GM19438 (cell line): ENCODE measurements around the gene IL13.

ENCODE experiments used
- ATAC-seq: cut with Tn5 transposase; IDR thresholded peaks from one replicate; pipeline ENCODE4 v1.9.1; 2021; ENCODE audit warnings: low read depth; ENCODE audit not compliant: unreplicated experiment

Gene IL13

DNA sequence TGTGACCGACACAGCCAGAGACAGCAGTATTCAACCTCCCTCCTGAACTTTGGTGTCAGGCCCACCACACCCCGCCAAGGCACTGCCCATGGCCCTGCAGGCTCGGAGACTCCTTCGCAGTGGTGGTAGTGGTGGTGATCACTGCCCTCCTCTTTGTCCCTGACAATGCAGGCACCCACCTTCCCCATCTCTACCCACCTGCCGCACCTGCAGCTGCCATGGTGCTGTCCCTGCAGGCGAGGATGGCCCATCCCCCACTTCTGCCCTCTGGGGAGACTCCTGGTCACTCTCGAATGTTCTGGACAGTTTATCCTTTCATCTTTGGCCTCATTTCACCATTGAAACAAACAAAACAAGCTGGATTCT lies 11.5 kb downstream of the IL13 start:
- no peak for ATAC-seq

DNA sequence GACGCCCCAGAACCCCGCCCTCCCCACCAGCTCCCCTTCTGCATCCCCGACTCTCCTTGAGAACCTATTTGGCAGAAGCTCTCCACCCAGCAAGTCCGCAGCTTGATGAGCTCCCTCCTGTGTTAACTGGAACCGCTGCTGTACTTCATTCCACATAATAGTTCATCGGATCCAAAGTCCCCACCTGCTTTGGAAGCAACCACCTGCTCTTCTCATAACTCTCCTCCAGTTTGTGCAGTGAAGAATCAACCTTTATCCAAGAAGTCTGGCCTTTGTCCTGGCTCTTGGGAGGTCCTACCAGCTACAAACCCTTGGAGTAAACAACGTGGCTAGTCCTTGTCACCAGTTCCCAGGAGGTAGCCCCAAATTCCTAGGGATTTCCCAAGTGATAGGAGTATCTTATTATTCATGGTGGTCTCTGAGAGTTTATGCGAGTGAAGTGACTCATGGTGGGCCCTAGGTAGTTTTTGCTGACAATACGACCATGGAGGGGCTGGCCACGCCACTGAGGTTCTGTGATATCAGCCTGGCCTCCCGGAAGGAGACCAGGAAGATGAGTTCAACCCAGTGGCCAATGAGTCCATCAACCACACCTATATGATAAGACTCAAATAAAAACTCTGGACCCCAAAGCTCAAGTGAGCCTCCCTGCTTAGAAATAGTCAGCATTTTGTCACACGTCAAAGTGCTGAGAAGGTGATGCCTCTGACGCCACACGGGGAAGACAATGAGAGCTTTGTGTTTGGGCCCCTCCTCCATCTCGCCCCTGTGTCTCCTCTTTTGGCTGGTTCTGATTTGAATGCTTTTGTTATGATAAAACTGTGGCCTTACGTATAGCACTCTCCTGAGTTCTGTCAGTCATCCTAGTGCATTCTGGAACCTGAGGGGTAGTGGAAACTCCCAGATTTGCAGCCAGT lies 12.3 kb downstream of the IL13 start:
- no peak for ATAC-seq

DNA sequence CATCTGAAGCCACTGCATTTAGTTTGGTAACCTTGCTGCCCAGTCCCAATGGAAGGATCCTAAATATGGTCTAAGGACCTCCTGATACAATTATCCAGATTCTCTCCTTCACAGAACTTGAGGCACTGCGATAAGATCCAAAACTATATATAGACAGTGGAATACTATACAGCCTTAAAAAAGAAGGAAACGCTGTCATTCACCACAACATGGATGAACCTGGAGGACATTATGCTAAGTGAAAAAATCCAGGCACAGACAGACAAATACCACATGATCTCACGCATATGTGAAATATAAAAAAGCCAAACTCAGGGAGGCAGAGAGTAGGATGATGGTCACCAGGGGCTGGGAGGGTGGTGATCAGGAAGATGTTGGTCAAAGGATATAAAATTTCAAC lies 13.0 kb downstream of the IL13 start:
- ATAC-seq = no peak

DNA sequence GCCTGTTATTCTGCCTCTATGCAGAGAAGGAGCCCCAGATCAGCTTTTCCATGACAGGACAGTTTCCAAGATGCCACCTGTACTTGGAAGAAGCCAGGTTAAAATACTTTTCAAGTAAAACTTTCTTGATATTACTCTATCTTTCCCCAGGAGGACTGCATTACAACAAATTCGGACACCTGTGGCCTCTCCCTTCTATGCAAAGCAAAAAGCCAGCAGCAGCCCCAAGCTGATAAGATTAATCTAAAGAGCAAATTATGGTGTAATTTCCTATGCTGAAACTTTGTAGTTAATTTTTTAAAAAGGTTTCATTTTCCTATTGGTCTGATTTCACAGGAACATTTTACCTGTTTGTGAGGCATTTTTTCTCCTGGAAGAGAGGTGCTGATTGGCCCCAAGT lies 15.5 kb downstream of the IL13 start:
- ATAC-seq = no peak

DNA sequence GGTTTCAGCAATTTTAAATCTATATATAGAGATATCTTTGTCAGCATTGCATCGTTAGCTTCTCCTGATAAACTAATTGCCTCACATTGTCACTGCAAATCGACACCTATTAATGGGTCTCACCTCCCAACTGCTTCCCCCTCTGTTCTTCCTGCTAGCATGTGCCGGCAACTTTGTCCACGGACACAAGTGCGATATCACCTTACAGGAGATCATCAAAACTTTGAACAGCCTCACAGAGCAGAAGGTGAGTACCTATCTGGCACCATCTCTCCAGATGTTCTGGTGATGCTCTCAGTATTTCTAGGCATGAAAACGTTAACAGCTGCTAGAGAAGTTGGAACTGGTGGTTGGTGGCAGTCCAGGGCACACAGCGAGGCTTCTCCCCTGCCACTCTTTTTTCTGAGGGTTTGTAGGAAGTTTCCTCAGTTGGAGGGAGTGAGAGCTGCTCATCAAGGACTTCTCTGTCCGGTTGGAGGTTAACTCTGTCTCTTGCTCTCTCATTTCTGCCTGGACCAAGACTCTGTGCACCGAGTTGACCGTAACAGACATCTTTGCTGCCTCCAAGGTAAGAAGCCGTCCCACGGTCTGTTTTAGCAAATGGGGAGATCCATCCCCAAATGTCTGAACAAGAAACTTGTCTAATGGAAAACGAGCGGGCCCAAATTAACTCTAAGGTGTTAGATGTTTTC lies 16.1 kb downstream of the IL13 start, which contains the start of gene IL4:
Gene IL4 (plus strand): TSS at position 51 of the 692 bp plus-strand sequence. CDS start 62 bp downstream, at position 113.
- no peak for ATAC-seq

DNA sequence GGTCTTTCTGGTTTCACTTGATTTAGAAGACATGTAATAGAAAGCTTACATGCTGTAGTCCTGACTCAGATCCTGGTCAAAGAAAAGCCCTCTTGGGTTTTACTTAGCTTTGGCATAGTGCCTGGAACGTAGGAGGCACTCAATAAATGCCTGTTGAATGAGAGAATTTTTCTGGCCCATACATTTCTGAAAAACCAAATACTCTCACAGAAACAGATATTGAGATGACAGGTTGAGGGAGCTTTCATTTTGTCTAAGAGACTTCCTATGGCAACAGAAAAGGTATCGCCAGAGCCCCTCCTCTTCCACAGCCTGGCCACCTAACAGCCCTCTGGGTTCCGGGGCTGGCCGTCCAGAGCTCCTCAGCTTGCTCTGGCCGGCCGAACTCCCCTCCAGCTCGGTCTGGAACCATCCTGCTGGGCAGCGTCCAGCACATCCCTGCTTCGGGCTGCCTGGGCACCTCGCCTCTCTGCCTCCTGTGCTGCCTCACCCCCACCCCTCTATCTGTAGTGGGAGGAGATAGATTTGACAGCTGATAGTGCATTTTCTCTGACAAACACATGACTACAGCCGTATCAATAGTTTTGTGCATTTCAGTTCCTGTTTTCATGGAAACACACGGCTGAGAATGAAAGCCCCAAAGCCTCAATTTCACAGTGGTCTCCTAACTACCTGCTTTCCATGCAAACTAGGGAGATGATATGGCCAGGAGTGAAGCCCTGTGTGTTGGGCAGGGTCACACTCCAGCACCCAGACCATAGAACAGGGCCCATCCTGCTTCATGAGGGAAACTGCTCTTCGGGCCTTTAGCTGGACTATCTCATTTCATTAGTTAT lies 16.9 kb downstream of the IL13 start:
- ATAC-seq = peak; percentile 82

DNA sequence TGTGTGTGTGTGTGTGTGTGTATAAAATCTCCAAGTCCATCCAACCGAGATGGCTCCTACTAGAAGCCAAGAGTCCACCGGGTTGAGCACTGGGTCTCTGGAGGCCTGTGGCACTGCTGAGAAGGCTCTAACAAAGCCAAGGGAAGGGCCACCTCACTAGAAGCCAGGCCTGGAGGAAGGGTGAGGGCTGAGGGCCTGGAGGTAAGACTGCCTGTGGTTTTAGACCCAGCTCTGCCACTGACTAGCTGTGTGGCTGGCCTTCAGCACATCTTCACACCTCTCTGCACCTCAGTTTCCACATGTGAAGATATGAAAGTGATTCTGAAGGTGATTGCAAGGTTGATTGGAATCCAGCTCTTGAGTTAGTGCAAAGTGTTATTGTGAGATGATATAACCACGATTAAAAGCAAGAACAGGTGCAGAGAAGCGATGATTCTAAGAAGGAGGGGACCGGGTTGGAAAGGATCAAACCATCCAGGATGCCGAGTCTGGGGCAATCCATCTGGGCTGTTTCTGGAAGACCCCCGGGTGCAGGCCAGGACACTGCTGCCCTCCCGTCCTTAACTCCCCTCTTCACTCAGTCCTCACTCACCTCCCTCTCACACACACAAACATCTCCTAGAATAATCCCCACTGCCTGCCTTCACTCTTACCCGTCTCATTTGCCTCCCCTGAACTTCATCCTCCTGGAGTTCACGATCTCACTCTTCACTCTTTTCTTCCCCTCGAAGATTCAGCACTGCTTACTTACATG lies 18.1 kb downstream of the IL13 start:
- ATAC-seq = no peak

DNA sequence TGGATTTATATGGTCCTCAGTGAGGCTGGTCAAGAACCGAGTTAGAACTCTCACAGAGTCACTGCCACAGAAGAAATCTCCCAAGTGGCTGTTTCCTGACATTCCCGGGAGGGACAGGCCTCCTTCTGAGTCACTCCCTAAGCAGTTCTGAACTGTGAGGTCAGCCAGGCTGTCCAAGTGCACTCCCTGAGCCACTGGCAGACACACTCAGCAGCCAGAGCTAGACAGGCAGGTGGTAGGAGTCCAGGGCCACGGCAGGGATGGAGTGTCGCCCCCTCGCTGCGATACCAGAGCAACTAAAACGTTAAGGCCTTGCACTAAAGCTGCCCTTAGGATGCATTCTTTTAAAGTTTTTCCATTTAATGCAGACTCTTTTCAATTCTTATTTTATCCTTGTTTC lies 19.2 kb downstream of the IL13 start:
- no peak for ATAC-seq

DNA sequence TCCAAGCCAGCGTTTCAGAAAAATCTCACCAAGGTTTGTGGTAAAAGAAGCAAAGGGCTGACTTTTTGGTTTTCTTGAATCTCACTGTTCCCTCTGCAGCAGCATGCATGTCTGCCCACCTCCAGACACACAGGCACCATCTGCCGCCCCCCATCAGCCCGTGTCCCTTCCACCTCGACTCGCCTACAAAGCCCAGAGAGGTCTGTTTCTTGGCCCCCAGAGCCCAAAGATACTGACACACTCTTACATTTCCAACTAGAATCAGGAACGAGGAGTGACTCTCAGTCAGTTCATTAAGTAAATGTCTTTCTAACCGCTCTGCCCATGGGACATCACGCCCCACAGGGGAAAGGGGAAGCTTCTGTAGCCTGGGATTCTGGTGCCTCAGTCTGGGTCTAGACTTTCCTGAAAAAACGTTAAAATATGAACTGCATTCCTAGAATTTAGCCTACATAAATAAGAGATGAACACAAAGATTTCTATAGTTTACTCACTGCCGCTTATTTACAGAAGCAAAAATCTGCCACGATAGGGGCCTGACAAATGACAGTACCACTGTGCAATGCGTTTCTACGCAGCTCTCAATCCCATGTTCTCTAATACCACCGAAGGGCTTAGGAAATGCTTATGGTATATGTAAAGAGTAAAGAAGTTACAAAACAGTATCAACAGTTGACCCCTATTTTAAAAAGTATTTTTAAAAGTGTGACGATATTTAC lies 19.9 kb downstream of the IL13 start:
- no peak for ATAC-seq

DNA sequence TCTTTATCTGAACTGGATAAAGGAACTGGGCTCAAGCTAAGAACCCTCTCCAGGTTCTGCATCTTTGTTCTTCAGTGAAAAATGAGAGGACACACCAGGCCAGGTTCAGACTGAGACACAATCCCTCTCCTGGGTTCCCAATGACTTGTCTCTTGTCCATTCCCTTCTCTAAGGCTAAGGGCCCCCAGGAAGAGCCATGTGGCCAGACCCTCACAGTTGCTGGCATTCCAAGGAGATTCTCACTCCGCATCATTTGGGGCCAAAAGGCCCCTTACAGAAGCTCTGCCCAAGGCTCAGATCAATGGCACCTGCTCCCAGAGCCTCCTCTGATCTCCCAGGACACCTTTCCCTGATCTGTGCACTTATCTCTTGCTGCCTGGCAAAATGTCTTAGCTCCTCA lies 20.8 kb downstream of the IL13 start:
- ATAC-seq = no peak

DNA sequence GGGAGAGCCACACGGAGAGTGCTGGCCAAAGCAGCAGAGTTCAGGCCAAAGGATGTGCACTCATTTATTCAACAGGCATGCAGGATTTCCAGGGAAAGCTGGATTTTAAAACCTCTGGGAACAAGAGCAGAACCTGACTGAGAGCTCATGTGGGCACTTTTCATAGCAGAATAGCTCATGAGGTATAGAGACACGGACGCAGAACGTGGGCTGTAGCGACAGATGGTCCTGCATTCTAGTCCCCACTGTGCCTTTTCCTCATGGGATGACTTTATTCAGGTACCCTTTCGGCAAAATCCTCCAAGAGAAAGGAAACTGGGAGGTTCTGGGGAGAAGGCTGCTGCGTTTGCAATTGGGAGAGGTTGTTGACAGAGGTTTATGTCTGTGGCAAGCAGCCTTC lies 21.2 kb downstream of the IL13 start:
- ATAC-seq = no peak

DNA sequence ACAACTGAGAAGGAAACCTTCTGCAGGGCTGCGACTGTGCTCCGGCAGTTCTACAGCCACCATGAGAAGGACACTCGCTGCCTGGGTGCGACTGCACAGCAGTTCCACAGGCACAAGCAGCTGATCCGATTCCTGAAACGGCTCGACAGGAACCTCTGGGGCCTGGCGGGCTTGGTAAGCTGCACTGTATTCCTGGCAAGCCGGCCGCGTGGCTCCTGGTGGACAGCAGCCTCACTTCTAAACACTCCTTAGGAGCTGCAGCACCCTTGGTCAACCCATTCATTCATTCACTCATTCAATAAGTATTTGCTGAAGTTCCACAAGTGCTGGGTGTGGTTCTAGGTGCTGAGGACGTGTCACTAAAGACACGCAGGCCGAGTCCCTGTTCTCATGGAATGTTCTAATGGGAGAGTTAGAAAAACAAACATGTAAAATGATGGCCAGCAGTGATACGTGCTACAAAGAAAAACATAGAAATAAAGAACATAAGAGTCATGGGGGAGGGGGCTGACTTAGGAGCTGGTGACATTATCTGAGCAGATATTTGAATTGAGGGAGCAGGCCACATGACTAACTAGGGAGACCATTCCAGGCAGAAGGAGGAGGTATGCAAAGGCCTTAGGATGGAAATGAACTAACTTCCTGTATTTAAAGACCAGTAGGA lies 21.9 kb downstream of the IL13 start:
- no peak for ATAC-seq

DNA sequence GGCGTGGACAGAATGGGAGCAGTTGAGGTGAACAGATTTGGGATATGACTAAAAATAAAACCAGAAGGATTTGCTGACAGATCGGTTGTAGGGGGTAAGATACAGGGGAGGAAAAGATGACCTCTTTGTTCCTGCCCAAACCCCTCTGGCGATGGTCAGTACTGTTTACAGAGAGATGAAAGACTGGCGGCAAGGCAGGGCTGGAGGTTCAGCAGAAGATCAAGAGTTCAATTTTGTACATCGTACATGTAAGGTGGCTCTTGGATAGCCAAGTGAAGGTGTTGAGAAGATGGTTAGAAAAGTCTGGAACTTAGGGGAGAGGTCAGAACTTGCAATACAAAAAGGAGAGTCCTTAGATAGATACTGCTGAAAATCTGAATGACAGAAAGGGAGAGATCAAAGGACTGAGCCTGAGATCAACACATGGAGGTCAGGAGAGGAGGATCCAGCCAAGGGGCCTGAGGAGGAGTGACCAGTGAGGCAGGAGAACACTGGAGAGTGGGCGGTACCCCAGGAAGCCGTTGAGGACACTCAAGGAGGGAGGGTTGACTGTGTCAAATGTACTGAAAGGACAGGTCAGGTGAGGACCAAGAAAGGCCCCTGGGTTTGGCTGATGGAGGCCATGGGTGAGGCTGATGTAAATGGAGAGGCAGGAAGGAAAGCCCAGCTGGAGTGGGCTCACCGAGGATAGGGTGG lies 23.0 kb downstream of the IL13 start:
- ATAC-seq = no peak

DNA sequence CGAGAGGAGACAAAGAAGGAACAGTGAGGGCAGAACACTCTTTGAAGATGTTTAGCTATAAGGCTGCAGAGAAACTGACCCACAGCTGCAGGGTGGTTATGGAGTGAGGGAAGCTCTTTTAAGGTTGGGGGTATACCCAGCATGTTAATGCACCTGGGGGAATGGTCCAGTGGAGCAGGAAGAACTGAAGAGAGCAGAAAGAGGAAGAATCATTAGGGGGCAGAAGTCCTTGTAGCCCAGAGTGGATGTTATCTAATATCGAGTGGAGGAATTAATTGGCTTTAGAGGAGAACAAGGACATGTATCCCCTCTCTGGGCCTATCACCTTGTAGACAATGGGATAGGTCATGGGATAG lies 23.5 kb downstream of the IL13 start:
- ATAC-seq = no peak

DNA sequence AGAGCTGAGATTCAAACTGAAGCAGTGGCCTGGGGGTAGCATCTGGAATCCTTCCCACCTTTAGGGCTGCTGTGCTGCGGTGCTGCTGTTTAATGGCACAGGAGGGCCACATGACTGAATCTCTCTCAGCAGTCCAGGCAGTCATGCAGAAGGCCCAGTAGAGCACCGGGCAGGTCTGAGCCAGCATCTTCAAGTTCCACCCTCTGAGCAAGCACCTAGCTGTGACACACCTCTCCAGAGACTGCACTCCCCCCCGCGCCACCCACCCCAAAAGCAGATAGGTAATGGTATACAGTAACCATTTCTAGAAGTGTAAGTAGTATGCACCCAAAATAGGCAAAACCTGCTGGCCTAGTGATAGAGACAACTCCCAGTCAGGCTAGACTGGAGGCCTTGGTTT lies 24.0 kb downstream of the IL13 start:
- ATAC-seq = no peak

DNA sequence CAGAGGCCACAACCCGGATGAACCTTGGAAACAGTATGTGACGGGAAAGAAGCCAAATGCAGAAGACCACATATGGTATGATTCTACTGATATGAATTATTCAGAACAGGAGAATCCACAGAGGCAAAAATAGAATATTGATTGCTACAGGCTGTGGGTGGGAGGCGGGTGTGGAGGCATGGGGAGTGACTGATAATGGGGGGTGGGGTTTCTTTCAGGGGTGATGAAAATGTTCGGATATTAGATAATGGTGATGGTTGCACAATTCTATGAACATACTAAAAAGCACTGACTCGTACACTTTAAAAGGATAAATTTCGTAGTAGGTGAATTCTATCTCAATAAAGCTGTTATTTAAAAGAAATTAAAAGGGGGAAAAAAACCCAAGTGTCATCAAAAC lies 26.5 kb downstream of the IL13 start:
- ATAC-seq = no peak

DNA sequence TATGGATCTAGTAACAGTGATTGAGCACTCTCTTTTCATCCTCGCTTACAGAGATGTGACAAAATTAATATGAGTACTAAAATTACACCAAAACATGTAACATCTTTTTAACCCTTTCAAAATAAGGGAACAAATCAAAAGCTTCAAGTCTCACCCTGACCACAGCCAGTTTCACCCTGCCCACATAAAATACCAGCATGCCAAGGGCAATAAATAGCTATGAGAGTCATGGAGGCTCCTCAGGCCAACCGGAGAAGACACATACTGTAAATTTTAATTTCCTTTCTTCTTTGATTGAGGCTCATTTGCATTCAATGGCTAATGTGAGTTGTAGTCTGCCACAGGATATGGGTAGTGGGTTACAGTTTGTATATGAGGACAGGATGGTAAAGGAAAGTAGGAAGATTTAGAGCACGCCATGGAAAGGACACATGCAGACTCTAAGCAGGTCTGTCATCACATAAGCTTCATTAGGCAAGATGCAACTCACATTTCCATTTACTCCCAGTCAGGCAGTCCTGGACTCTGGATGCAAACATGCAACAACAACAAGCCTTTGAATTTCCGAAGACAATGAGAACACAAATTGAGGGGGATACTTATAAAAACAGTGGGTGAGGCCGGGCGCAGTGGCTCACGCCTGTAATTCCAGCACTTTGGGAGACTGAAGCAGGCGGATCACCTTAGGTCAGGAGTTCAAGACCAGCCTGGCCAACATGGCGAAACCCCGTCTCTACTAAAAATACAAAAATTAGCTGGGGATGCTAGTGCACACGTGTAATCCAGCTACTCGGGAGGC lies 27.1 kb downstream of the IL13 start:
- ATAC-seq = no peak

DNA sequence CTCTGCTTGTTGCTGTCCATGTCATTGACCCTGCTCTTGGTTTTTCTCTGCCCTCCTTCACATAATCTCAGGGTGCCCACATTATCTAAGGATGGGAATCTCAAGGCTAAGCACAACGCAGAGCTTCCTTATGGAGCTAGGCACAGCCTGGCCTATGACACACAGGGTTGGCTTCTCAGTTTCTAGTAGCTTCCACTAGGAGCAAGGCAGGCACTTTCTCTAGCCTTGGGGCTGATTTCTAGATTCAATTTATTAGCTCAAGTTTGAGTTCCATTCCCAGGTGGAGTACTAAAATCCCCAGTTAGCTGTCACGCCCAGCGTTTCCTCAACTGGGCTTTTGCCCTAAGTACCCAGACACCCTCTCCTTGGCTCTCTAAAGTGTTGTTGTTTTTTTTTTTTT lies 28.2 kb downstream of the IL13 start:
- no peak for ATAC-seq
